Rectal smooth muscle tissue (tissue), 1 donor: ENCODE data around the gene FXR1.
"Not testable (repeated sequence)": the region's sequence is repeated elsewhere in the genome, so short reads cannot be mapped to it uniquely, and the experiment has no call there.

Experiments
- H3K27ac ChIP-seq: one replicate; pipeline ENCODE4 v1.7.0; 2013; ENCODE audit warnings: low read depth, low read length, inconsistent platforms
- H3K27me3 ChIP-seq: one replicate; pipeline ENCODE4 v1.7.0; 2013; ENCODE audit warnings: low read length; ENCODE audit not compliant: control insufficient read depth, insufficient read depth
- H3K36me3 ChIP-seq: one replicate; pipeline ENCODE4 v1.7.0; 2013; ENCODE audit warnings: low read length; ENCODE audit not compliant: control insufficient read depth, insufficient read depth
- H3K4me1 ChIP-seq: one replicate; pipeline ENCODE4 v1.7.0; 2013; ENCODE audit warnings: low read length; ENCODE audit not compliant: control insufficient read depth, insufficient read depth
- H3K4me3 ChIP-seq: one replicate; pipeline ENCODE4 v1.7.0; 2013; ENCODE audit warnings: low read length
- H3K9ac ChIP-seq: one replicate; pipeline ENCODE4 v1.7.0; 2013; ENCODE audit warnings: low read length

Gene FXR1

DNA sequence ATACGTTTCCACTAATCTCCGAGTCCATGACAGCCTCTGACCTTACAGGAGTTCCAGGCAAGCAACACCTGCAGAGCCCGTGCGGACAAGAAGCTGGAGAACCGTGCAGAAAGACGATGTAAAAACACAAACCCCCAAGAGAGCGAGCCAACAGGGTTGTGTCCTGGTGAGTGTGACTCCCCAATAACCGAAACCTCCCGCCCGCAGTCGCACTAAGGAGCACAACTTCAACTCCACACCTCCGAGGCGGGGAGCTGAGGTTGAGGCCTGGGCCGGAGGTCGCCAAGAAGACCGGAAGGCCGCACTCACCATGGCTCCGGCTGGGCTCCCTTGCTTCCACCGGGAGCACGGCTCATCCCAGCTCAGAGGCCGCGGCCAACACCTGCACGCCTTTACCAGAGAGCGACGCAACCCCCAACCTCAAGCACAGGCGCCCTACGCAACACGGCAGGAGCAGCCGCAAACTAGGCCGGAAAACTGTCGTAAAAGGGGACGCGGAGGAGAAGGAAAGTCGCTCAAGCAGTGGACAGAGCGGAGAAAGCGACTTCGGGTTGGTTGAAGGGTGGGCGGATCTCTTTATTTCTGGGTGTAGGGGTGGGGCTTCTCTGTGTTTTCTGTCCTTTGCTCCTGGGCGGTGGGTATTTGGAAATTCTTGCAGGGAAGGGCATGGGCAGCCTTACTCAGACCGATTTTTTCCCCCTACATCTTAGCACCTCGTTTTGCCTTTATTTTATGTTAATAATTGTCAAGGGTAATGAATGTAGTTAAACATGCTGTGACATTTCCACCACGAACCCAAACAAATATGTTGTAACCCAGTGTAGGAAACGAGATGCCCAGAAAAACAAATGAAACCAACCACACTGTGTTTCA is 77.1 kb downstream of the FXR1 start, which contains the start of gene DNAJC19:
Gene DNAJC19, minus strand, starts transcription at position 446 of the 873 bp plus-strand sequence. Its CDS starts 134 bp downstream, at position 312.
- H3K4me1 ChIP-seq = peaks cover 7% of the 10 kb centered on the region
- H3K27ac ChIP-seq = peak within 1 kb of the TSS; percentile 74
- peak within 1 kb of the TSS; percentile 74 for H3K4me3 ChIP-seq
- H3K9ac ChIP-seq = peak within 1 kb of the TSS; percentile 67
- H3K36me3 ChIP-seq = no peaks in the 10 kb centered on the region
- no peaks in the 10 kb centered on the region for H3K27me3 ChIP-seq

DNA sequence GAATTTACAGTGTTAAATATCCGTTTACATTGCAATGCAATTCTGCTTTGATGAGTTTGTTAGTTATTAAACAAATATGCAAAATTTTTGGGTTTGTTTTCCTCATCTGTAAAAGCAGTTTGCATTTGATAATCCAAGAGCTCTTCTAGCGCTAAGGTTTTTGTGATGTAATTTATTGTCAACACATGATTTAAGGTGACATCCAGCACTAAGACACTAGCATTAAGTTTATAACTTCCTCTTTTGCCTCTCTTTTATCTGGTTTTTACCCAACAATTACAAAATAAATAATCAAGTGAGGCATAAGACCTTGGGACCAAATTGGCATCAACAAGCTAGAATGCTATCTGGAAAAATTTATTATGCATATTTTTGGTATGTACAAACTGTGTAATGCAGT is 78.0 kb downstream of the FXR1 start:
- H3K9ac ChIP-seq = no peak overlapping the region
- H3K27ac ChIP-seq = peak overlapping the region; percentile 48
- no peaks in the 10 kb centered on the region for H3K36me3 ChIP-seq
- H3K4me3 ChIP-seq = peak overlapping the region; percentile 74
- H3K27me3 ChIP-seq = no peaks in the 10 kb centered on the region
- peaks cover 7% of the 10 kb centered on the region for H3K4me1 ChIP-seq

DNA sequence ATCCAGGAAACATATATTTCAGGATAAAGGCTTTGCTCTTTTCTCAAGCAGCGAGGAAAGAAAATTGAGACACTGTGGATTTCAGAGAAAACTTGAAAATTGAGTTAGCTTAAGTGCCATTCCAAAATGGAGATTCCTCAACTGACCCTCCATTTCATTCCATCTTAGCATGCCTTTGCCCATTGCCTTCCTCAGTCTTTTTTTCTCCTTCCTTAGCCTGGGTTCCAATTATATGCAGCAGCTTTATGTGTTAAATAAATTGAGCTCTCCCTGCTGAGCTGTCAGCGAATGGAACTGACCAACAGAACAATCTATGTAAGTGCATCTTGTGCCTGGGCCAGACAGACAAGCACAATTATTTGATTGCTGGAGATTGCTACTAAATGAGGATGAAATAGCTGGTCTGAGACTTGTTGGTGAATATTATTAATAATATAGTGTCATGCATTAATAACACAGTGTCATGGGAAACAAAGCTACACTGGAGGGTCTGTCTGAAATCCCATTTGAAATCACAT is 84.0 kb downstream of the FXR1 start:
- H3K4me1 ChIP-seq = no peaks in the 10 kb centered on the region
- no peak overlapping the region for H3K4me3 ChIP-seq
- no peaks in the 10 kb centered on the region for H3K27me3 ChIP-seq
- no peak overlapping the region for H3K27ac ChIP-seq
- H3K9ac ChIP-seq = no peak overlapping the region
- H3K36me3 ChIP-seq = no peaks in the 10 kb centered on the region

DNA sequence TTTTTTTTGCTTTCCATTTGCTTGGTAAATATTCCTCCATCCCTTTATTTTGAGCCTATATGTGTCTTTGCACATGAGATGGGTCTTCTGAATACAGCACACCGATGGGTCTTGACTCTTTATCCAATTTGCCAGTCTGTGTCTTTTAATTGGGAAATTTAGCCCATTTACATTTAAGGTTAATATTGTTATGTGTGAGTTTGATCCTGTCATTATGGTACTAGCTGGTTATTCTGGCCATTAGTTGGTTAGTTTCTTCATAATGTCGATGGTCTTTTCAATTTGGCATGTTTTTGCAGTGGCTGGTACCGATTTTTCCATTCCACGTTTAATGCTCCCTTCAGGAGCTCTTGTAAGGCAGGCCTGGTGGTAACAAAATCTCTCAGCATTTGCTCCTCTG is 89.9 kb downstream of the FXR1 start:
- not testable (repeated sequence) for H3K27me3 ChIP-seq, H3K9ac ChIP-seq

DNA sequence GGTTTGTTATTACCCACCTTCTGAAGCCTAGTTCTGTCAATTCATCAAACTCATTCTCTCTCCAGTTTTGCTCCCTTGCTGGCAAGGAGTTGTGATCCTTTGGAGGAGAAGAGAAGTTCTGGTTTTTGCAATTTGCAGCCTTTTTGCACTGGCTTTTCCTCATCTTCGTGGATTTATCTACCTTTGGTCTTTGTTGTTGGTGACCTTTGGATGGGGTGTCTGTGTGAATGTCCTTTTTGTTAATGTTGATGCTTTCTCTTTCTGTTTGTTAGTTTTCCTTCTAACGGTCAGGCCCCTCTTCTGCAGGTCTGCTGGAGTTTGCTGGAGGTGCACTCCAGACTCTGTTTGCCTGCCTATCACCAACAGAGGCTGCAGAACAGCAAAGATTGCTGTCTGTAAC is 91.0 kb downstream of the FXR1 start:
- not testable (repeated sequence) for H3K27me3 ChIP-seq, H3K36me3 ChIP-seq, H3K4me1 ChIP-seq, H3K9ac ChIP-seq, H3K27ac ChIP-seq, H3K4me3 ChIP-seq

More for the DNA sequence above, 89.9 kb downstream of the FXR1 start:
- not testable (repeated sequence) for H3K4me1 ChIP-seq, H3K27ac ChIP-seq, H3K36me3 ChIP-seq, H3K4me3 ChIP-seq

DNA sequence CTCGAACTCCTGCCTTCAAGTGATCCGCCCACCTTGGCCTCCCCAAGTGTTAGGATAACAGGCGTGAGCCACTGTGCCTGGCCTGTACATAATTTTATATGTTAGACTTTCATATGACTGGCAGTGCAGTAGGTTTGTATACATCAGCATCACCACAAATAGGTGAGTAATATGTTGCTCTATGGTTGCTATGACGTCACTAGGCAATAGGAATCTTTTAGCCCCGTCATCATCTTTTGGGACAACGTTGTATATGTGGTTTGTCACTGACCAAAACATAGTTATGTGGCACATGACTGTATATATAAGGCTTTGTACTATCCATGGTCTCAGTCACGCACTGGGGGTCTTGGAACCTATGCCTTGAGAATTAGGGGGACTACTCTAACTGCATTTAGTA is 94.1 kb downstream of the FXR1 start:
- no peaks in the 10 kb centered on the region for H3K4me1 ChIP-seq

DNA sequence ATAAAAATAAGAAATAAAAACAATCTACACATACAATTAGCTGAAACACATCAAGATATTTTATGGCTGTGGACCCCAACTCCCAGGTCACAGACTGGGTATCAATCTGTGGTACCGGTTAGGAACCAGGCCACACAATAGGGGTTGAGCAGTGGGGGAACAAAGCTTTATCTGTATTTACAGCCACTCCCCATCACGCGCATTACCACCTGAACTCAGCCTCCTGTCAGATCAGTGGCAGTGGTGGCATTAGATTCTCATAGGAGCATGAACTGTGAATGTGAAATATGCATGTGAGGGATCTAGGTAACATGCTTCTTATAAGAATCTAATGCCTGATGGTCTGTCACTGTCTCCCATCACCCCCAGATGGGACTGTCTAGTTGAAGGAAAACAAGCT is 94.8 kb downstream of the FXR1 start:
- no peaks in the 10 kb centered on the region for H3K36me3 ChIP-seq
- no peaks in the 10 kb centered on the region for H3K27me3 ChIP-seq
- H3K4me3 ChIP-seq = no peak overlapping the region
- H3K4me1 ChIP-seq = no peaks in the 10 kb centered on the region
- H3K27ac ChIP-seq = no peak overlapping the region
- no peak overlapping the region for H3K9ac ChIP-seq

More for the DNA sequence above, 94.1 kb downstream of the FXR1 start:
- H3K27me3 ChIP-seq = no peaks in the 10 kb centered on the region
- no peak overlapping the region for H3K27ac ChIP-seq
- no peak overlapping the region for H3K9ac ChIP-seq
- no peaks in the 10 kb centered on the region for H3K36me3 ChIP-seq
- no peak overlapping the region for H3K4me3 ChIP-seq

DNA sequence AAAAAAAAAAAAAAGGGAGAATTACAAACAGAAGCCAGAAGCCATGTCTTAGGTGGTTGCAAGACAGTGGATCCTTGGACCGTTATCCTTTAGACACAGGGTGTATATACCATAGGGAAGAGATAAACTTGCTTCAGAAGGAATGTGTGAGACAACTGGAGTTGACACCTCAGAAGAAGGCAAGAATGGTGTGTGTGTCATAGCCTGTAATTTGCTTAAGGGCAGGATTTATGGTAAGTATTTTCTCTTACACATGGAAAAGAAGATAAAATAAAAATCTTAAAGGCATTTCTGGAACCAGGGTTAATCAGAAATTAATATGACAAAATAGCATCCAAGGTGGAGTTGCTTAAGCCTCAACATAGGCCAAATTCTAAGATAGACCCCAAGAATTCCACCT is 96.3 kb downstream of the FXR1 start:
- Histone ChIP-seq H3K36me3 (no peaks in the 10 kb centered on the region), H3K4me3 (no peak overlapping the region), H3K27ac (no peak overlapping the region), H3K27me3 (no peaks in the 10 kb centered on the region), H3K9ac (no peak overlapping the region), H3K4me1 (no peaks in the 10 kb centered on the region)

DNA sequence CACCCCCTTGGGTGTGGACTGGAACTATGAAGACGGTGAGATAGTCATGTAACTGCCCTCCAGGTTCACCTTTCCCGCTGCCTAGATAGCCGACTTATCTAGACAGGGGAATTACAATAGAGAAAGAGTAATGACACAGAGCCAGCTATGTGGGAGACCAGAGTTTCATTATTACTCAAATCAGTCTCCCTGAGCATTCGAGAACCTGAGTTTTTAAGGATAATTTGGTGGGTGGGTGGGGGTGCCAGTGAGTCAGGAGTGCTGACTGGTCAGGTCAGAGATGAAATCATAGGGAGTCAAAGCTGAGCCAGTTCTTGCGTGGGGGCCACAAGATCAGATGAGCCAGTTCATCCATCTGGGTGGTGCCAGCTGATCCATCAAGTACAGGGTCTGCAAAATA is 96.8 kb downstream of the FXR1 start:
- Histone ChIP-seq H3K9ac (no peak overlapping the region), H3K4me3 (no peak overlapping the region), H3K36me3 (no peaks in the 10 kb centered on the region), H3K4me1 (no peaks in the 10 kb centered on the region), H3K27me3 (no peaks in the 10 kb centered on the region), H3K27ac (no peak overlapping the region)

DNA sequence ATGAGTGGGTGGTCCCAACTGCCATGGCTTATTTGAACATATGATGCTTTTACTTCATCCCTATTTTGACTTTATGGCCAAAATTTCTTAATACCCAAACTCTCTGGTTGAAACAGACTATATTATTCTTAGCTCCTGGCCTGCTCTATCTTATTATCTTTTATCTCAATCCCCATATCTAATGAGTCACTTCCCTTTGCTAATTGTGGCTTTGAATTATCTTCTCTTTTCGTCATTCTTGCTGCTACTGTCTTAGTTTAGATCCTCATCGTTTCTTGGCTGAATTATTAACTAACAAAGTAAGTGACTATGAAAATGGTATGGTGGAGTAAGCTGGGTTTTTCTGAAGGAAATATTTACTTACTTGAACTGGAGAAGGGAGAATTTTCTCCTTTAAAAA is 105.2 kb downstream of the FXR1 start:
- Histone ChIP-seq H3K27ac (no peak overlapping the region), H3K4me1 (no peaks in the 10 kb centered on the region), H3K36me3 (no peaks in the 10 kb centered on the region), H3K4me3 (no peak overlapping the region), H3K27me3 (no peaks in the 10 kb centered on the region), H3K9ac (no peak overlapping the region)

DNA sequence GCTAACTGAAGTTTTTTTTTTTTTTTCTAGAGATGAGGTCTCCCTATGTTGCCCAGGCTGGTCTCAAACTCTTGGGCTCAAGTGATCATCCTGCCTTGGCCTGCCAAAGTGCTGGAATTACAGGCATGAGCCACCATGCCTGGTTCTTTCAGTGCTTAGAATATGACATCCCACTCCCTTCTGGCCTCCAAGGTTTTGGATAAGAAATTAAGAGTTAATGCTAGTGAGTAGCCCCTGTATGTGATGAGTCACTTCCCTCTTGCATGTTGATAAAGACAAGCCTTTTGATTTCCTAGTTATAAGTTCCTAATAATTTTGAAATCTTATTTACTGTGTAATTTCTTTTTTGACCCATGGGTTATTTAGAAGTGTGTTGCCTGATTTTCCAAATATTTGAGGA is 112.7 kb downstream of the FXR1 start:
- H3K4me1 ChIP-seq = no peaks in the 10 kb centered on the region
- no peaks in the 10 kb centered on the region for H3K36me3 ChIP-seq
- no peak overlapping the region for H3K9ac ChIP-seq
- H3K4me3 ChIP-seq = no peak overlapping the region
- no peak overlapping the region for H3K27ac ChIP-seq
- no peaks in the 10 kb centered on the region for H3K27me3 ChIP-seq

DNA sequence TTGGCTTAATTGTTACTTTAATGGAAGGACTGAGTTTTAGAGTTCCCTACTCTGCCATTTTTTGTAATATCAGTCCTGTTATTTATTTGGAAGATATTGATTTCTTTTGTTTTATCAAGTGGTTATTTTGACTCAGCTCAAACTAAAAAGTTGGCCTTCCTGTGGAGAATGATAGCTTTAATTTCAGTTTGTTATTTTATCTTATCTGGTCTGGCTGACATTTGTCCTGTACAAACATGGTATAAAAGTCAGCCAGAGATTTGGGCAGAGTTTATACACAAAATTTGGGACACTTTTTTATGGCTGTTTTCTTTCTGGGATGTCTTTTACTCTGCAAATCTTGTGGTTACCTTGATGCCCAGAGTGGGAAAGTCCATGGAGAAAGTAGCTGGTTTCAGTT is 118.5 kb downstream of the FXR1 start:
- H3K36me3 ChIP-seq = no peaks in the 10 kb centered on the region
- H3K9ac ChIP-seq = no peak overlapping the region
- no peak overlapping the region for H3K4me3 ChIP-seq
- H3K4me1 ChIP-seq = no peaks in the 10 kb centered on the region
- no peaks in the 10 kb centered on the region for H3K27me3 ChIP-seq
- no peak overlapping the region for H3K27ac ChIP-seq
